Measurements from ENCODE around the gene COL27A1.
"Not testable (repeated sequence)": the region's sequence is repeated elsewhere in the genome, so short reads cannot be mapped to it uniquely, and the experiment has no call there.

COL27A1 gene

DNA sequence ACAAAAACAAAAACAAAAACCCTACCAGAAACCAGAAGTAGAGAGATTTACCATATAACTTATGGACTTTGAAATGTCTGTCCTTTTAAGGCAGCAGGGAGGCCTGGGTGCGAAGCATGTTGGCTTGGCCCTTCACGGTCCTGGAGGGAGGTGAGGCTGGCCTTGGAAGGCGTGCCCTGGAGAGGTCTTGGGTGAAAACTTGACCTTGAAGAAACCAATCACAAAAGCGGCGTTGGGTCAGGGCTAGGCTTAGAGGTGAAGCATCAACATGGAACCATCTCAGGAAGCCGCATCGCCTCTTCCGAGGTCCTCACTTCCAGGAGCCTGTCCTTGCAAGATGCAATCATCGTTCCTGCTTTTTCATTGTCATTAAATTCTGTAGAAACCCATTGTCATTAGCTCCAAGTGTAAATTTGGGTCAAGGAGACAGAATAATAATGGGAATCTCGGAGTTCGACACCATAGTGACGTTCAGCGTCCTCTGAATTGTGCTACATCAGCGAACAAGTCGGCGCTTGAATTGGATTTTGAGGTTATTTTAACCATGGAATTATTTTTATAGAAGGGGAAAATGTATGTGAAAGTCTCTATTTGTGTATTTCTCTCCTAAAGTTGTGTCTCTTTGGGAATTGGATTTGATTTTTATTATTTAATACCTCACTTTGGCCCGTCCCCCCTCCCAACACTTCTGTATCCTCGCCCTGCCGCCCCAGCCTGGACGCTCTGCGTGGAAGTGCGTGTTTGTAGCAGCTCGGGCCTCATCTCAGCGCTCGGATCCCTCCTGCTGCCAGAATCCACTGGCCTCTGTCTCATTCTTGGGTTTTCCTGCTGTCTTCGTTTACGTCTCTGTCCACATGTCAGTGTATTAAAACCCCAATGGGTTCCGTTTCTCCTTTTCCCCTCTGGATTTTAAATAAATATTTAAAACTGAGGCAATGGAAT is 156.5 kb downstream of the COL27A1 start:
- DNase-seq = no peak

DNA sequence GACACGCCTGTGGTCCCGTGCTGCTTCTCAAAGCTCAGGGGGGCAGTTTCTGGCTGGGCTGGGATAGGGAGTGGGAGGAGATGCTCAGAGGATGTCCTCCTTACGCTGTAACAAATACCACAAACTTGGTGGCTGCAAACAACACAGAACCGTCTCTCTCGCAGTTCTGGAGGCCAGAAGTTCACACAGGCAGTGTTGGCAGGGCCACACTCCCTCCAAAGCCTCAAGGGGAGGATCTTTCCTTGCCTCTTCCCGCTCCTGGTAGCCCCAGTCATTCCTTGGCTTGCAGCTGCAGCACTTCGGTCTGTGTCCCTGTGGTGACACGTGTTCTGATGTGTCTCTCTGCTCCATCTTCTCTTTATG is 157.2 kb downstream of the COL27A1 start:
- DNase-seq = no peak

DNA sequence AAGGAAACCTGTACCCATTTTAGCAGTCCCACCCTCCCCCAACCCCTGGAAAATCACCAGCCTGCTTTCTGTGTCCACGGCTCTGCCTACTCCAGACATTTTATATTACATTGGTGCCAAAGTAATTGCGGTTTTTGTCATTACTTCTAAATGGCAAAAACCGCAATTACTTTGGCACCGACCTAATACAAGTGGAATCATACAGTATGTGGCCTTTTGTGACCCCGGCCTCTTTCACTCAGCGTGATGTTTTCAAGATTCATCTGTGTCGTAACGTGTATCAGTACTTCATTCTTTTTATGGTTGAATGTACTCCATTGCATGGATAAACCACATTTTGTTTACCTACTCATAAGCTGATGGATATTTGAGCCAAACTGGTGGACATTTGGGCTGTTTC is 157.8 kb downstream of the COL27A1 start:
- no peak for DNase-seq

DNA sequence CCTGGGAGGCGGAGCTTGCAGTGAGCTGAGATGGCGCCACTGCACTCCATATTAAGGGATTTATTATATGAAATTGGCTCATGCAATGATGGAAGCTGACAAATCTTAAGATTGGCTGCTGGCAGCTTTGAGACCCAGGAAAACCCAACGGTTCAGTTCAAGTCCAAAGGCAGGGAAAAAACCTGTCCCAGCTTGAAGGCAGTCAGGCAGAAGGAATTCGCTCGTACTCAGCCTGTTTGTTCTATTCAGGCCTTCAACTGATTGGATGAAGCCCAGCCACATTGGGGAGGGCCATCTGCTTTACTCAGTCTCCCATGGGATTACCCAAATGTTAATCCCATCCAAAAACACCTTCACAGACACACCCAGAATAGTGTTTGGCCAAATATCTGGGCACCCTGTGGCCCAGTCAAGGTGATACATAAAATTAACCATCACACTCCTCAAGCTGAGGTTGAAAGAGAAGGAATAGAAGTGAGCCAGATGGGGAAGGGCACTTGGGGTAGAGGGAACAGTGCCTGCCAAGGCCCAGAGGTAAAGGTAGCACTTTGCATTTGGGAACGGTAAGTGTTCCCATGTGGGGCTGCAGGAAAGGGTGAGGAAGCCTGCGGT is 159.0 kb downstream of the COL27A1 start:
- no peak for DNase-seq

DNA sequence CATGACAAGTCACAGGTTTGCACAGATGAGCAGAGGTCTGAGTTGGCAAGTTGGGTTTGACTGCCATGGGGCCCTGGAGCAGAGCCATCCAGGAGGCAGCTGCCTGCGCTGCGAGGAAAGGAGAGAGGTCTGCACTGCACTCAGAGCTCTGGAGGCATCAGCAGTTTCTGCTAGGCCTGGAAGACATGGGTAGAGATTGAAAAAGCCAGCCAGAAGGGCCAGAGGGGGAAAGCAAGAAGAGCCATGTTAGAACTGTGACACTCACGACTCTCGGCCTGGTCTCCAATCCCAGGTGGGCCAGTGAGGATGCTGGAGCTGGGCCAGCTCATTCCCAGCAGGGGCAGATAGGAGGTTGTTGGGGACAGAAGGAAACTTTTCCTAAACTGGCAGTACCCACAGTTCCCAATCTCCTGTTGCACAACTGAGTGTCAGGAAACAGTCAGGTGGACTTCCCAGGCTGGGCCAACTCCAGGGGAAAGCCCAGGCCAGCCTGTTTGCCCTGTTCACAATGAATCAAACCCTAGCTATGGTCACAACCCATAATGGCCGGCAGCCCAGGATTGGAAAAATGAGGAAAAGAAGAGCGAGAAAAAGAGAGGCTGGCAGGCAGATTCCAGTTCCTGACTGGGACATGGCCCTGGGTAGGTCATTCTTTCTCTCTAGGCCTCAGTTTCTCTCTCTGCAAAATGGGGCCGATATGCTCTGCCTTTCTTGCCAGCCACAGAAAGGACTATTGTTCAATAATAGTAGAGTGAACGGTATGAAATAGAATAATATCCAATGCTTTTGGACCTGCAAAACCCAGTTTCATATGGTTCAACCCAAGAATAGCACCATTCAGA is 159.8 kb downstream of the COL27A1 start:
- DNase-seq = no peak

DNA sequence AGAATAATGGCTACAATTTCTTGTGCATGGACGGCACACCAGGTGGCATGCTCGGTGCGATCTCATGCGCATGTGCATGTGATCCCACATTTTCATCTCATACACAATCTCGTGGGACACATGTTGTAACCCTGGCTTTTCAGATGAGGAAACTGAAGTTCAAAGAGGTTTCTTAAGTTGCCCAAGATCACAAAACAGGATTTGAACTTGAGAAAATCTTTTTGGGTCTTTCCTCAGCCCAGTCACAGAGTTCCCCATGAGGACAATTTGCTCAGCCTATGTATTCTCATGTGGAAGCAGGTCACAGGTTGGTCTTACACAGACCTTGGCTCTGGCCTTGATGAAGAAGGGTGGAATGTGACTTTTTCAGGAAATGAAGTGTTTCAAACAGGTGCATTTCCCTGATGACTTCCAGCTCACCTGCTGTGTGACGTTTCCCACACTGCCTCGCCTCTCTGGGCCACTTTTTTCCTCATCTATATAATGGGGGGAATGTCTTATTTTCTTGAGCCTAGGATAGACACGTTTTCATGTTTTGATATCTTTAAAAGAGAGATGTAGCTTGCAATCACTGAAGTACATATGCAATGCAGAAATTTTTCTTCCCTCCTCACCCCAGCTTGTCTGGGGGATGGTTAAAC is 160.5 kb downstream of the COL27A1 start:
- DNase-seq = no peak

DNA sequence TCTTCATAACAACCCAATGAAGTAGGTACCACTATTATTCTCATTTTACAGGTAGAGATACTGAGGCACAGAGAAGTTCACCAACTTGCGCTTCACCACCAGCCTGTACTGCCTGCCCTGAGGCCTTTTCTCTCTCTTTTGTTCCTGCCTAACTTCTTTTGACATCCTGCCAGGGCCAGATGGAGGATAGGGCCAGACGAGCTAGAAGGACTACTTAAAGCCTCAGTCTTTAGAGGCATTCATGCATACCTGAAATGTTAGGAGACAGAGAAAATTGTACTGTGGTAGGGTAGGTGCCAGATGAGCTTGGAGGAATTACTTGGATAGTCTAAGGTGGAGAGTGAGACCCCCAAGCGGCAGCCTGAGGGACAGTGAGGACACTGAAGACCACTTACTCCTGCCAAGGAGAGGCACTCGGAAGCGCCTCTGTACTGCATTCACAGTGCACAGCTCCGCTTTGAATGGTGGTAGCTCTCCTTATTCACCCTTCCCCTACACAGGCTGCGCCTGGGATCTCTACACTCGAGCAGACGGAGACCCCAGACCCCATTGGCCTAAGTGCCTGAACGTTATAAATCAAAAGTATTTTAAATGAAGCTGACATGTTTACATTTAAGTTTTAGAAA is 161.4 kb downstream of the COL27A1 start:
- DNase-seq = no peak

DNA sequence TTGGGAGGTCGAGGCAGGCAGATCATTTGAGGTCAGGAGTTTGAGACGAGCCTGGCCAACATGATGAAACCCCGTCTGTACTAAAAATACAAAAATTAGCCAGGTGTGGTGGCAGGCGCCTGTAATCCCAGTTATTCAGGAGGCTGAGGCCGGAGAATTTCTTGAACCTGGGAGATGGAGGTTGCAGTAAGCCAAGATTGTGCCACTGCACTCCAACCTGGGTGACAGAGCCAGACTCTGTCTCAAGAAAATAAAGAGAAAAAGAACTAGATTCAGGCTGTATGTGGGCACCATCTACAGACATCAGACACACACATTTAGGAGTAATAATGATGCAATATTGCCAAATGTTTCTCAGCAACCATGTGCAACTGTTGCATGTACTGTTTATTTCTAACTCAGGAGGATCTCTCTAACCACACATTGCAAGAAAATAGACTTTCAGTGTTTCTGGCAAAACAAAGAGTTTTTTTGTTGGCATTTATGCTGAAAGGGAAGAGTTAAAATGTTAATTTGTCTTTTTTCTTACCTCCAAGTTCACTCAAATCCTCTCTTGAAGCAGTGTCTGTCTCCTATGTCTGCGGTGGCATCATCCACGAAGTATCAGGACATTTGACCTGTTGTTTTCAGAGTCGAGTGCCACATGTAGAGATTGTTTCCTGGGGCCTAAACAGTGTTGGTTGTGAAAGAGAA is 162.5 kb downstream of the COL27A1 start:
- no peak for DNase-seq

DNA sequence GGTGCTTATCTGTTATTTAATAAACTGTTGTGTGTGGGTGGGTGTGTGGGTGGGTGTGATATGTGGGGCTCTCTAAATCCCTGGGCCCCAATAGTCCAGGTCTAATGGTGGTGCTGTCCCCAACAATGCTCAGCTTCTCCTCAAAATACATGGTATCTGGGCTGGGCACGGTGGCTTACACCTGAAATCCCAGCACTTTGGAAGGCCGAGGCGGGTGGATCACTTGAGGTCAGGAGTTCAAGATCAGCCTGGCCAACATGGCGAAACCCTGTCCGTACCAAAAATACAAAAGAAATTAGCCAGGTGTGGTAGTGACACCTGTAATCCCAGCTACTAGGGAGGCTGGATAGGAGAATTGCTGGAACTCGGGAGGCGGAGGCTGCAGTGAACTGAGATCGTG is 163.1 kb downstream of the COL27A1 start:
- no peak for DNase-seq

DNA sequence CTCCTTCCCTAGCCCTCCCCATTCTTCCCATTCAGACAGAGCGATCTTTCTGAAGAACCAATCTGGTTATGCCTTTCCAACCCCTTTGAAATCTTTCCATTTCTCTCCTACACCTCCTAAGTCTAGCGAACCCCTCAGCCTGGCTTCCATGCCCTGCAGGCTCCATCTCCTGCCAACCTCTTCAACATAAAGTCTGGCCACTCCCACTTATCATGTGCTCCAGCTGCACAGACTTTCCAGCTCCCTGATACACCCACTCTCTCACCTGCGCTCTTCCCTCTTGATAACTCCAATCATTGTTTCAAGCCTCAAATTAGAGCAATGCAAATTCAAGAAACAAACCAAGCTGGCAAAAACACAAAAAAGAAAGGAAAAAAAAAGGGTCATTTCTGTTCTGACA is 163.8 kb downstream of the COL27A1 start:
- no peak for DNase-seq

DNA sequence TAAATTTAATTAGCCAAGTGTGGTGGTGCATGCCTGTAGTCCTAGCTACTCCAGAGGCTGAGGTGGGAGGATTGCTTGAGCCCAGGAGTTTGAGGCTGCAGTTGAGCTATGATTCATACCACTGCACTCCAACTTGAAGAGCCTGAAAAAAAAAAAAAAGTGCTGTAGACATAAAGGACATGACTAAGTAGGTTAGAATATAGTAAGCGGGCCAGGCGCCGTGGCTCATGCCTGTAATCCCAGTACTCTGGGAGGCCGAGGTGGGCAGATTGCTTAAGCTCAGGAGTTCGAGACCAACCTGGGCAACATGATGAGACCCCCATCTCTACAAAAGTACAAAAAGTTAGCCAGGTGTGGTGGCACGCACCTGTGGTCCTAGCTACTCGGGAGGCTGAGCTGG is 165.4 kb downstream of the COL27A1 start:
- not testable (repeated sequence) for DNase-seq

DNA sequence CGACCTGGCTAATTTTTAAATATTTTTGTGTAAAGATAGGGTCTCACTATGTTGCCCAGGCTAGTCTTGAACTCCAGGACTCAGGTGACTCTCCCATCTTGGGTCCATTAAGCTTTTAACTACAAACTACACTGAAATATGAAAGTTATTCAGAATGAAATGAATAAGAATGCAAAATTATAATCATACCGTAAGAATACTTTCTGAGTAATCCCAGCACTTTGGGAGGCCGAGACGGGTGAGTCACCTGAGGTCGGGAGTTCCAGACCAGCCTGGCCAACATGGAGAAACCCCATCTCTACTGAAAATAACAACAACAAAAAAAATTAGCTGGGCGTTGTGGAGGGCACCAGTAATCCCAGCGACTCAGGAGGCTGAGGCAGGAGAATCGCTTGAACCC is 166.4 kb downstream of the COL27A1 start:
- DNase-seq = no peak

DNA sequence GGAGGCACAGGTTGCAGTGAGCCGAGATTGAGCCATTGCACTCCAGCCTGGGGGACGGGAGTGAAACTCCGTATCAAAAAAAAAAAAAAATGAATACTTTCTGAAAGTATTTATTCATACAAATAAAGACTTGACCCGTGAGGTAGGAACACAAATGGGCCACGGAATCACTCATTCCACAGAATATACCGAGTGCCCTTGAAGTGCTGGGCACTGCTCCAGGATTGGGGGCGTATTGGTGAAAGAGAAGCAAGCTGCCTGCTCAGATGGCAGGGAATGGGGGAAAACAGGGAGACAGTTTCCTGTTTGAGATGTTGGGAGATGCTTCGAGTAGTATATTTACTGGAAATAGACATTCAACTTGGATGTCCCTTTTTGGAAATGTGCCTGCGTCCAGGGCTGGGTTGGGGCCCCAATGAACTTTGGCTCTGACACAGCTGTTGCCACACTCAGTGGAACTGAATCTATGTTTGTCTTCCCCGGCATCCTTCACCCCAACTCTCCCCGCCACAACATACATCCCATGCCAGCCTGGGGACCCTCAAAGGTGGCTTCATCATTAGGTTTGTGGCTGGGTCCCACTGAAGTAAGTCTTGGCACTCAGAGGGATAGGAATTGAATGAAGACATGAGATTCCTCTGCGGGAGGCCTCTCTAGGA is 167.0 kb downstream of the COL27A1 start:
- DNase-seq = not testable (repeated sequence)

DNA sequence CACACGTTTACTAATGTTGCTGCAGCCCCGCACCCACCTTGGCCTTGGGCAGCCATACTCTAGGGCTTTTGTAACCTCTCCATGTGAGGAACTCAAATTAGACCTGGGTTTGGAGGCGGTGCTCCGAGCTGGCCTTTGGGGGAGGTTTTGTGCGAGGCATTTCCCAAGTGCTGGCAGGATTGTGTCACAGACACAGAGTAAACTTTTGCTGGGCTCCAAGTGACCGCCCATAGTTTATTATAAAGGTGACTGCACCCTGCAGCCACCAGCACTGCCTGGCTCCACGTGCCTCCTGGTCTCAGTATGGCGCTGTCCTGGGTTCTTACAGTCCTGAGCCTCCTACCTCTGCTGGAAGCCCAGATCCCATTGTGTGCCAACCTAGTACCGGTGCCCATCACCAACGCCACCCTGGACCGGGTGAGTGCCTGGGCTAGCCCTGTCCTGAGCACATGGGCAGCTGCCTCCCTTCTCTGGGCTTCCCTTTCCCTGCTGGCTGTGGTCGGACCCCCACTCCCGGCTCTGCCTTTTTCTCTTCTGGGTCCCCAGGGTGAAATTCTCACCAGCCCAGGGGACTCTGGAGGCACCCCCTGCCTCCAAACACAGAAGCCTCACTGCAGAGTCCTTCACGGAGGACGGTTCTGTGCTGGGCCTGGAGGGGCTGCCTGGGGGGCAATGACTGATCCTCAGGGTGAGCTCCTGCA is 167.6 kb downstream of the COL27A1 start, which contains the start of gene ORM1:
TSS of gene ORM1 (plus strand) at position 268 of the 701 bp plus-strand sequence. CDS start at position 304, 36 bp downstream.
- not testable (repeated sequence) for DNase-seq

DNA sequence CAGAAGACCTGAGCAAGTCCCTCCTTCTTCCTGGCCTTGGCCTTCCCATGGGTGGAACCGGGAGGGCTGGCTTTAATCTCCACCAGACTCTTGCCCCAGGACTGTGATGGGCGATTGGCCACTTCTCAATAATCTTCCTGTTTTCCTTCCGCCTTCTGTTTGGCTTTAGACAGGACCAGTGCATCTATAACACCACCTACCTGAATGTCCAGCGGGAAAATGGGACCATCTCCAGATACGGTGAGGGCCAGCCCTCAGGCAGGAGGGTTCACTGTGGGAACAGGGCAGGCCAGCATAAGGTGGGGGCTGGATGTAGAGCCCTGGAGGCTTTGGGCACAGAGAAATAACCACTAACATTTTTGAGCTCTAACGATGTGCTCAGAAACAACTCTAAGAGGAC is 168.5 kb downstream of the COL27A1 start:
- not testable (repeated sequence) for DNase-seq

DNA sequence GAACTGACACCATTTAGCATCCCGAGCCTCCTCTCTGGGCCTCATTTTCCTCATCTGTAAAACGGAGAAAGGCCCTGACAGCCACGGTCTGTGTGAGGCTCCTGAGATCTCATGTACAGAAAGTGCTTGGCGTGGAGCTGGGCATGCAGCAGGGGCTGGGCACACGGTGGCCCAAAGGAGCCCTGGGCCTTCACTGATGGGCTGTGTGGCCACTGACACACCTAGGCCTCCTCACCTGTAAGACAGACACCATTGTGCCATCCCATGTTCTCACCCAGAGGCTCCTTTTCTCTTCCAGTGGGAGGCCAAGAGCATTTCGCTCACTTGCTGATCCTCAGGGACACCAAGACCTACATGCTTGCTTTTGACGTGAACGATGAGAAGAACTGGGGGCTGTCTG is 169.2 kb downstream of the COL27A1 start:
- no peak for DNase-seq

DNA sequence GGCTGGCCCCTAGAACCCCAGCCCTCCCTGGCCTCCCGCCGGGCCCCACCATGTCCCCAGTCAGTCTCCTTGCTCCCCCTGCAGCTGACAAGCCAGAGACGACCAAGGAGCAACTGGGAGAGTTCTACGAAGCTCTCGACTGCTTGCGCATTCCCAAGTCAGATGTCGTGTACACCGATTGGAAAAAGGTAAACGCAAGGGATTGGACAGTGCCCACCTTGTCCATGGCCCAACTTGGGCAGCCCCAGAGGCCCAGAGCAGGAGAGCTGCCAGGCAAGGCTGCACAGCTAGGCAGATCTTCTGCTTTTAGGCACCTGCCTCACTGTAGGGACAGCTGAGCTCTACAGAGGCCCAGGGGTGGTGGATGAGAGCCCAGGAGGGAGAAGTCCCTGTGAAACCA is 169.6 kb downstream of the COL27A1 start:
- not testable (repeated sequence) for DNase-seq

DNA sequence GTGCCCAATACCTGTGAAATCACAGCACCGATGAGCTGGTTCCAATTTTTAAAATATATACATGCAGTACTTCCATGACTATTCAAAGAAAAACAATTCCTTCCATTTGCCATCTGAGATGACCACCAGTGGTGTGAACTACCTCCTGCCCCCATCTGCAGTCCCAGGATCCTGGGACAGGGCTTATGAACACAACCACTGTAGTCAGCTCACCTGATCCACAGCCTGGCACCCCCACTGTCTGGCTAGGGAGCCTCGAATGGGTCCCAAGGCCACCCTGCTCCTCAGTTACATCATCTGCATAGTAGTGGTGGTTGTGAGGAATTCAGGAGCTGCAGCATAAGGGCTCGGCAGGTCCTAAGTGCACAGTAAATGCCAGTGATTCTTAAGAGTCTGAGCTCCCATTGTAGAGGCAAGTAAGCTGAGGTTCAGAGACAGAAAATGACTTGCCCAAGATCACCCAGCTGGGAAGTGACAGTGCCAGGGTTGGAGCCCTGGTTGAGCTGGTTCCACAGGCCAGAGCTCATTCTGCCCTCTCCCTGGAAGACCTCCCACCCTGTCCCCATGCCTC is 170.4 kb downstream of the COL27A1 start:
- not testable (repeated sequence) for DNase-seq

DNA sequence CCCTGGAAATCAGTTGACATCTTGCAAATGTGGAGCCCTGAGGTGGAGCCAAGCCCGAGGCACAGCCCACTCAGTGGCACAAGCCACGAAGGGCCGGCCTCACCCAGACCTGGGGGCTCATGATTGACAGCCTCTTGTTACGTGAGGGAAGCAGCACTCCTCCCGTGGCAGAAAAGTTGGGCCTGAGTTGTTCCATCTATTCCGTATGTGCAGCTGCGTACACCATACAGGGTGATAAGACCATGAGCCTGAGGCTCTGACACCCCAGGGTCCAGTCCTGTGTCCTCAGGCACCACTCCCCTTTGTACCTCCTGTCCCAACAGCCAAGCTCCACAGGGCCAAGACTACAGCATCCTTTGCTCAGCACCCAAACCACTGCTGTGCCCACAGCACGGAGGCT is 172.4 kb downstream of the COL27A1 start:
- no peak for DNase-seq

DNA sequence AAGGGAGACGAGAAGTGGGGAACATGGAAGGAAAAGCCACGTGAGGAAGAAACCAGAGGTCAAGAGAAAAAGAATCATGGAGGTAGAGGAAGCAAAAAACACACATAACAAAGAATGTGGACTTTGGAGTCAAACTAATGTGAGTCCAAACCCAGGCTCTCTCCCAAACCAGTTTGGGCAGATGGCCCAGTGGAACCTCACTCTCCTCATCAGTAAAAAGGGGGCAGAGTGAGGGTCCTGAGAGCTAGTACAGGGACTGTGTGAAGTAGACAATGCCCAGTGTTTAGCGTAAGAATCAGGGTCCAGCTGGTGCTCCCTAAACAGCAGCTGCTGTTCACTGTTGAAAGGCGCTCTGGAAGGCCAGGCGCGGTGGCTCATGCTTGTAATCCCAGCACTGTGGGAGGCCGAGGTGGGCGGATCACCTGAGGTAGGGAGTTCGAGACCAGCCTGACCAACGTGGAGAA is 173.1 kb downstream of the COL27A1 start:
- DNase-seq = not testable (repeated sequence)
